GM23248 (cell line): ENCODE results near the gene GALM. TPM values are rescaled to one million over a fixed set of nuclear protein-coding genes. Genes with fewer than 3 reads are reported as not detected.
"Not testable (repeated sequence)": the region's sequence is repeated elsewhere in the genome, so short reads cannot be mapped to it uniquely, and the experiment has no call there.

ENCODE experiments used
- DNase-seq: peaks from one replicate; pipeline ENCODE4 v3.0.0-alpha.2; 2015
- H2AFZ ChIP-seq: fragments of 200-600 bp; sonication (generic); 2 replicates; pipeline ENCODE4 v1.6.1; 2016; ENCODE audit warnings: antibody characterized with exemption
- H3F3A ChIP-seq: fragments of 200-600 bp; sonication (generic); 2 replicates; pipeline ENCODE4 v1.6.1; 2016; ENCODE audit warnings: mild to moderate bottlenecking, antibody characterized with exemption, mixed run types; ENCODE audit not compliant: insufficient read depth
- H3K27ac ChIP-seq: fragments of 200-600 bp; sonication (generic); 2 replicates; pipeline ENCODE4 v1.5.1; 2016; ENCODE audit warnings: mild to moderate bottlenecking
- H3K27me3 ChIP-seq: fragments of 200-600 bp; sonication (generic); replicated peaks from 2 replicates; pipeline ENCODE4 v1.6.1; 2016; ENCODE audit warnings: mild to moderate bottlenecking; ENCODE audit not compliant: insufficient read depth
- H3K36me3 ChIP-seq: fragments of 200-600 bp; sonication (generic); 2 replicates; pipeline ENCODE4 v1.6.1; 2016; ENCODE audit warnings: low read depth, mild to moderate bottlenecking
- H3K4me1 ChIP-seq: fragments of 200-600 bp; sonication (generic); 2 replicates; pipeline ENCODE4 v1.6.1; 2016; ENCODE audit warnings: mild to moderate bottlenecking; ENCODE audit not compliant: insufficient read depth
- H3K4me2 ChIP-seq: fragments of 200-600 bp; sonication (generic); one replicate; pipeline ENCODE4 v1.6.1; 2016; ENCODE audit warnings: mild to moderate bottlenecking; ENCODE audit not compliant: unreplicated experiment
- H3K4me3 ChIP-seq: fragments of 200-600 bp; sonication (generic); 2 replicates; pipeline ENCODE4 v1.5.1; 2016; ENCODE audit warnings: mild to moderate bottlenecking
- H3K79me2 ChIP-seq: fragments of 200-600 bp; sonication (generic); 2 replicates; pipeline ENCODE4 v1.6.1; 2016; ENCODE audit warnings: mild to moderate bottlenecking; ENCODE audit not compliant: insufficient read depth
- H3K9ac ChIP-seq: fragments of 200-600 bp; sonication (generic); 2 replicates; pipeline ENCODE4 v1.6.1; 2016; ENCODE audit warnings: mild to moderate bottlenecking
- H3K9me2 ChIP-seq: fragments of 200-600 bp; sonication (generic); 2 replicates; pipeline ENCODE4 v1.6.1; 2016; ENCODE audit warnings: mixed run types, mild to moderate bottlenecking, moderate library complexity; ENCODE audit not compliant: insufficient read depth
- H3K9me3 ChIP-seq: fragments of 200-600 bp; sonication (generic); one replicate; pipeline ENCODE4 v1.6.1; 2017; ENCODE audit warnings: low read depth
- H4K20me1 ChIP-seq: fragments of 200-600 bp; sonication (generic); 2 replicates; pipeline ENCODE4 v1.6.0; 2016; ENCODE audit not compliant: insufficient read depth
- EZH2 ChIP-seq: fragments of 200-600 bp; sonication (generic); IDR thresholded peaks from 2 replicates; pipeline ENCODE4 v1.6.1; 2018; ENCODE audit warnings: antibody characterized with exemption, mild to moderate bottlenecking; ENCODE audit not compliant: insufficient read depth, poor library complexity, severe bottlenecking
- EZH2phosphoT487 ChIP-seq: fragments of 200-600 bp; sonication (generic); IDR thresholded peaks from 2 replicates; pipeline ENCODE4 v1.6.1; 2018; ENCODE audit warnings: antibody characterized with exemption, moderate library complexity, mild to moderate bottlenecking, low read depth; ENCODE audit not compliant: insufficient read depth
- WGBS, 2 experiments: methylation state at CpG; one replicate each; pipeline ENCODE4 v1.1.6; 2015 to 2017; ENCODE audit warnings: low lambda C conversion rate in 2 of 2, low coverage in 1 of 2; ENCODE audit errors: missing lambda C conversion rate in 2 of 2; 5-methylcytosine and 5-hydroxymethylcytosine counted together
- in situ Hi-C: fragments of 300-500 bp; cut with MboI; formaldehyde crosslinking; loops from 2 replicates; pipeline ENCODE4 v1.15.0; 2020
- polyA plus RNA-seq: library from polyadenylated mRNA; unstranded; fragments of >200 nt; fragmentation: Nextera tagmentation; extraction: Ambion mirVana; gene quantifications from 2 replicates; pipeline ENCODE4 v1.2.1, GENCODE V29; 2016
- total RNA-seq: library from RNA; depleted of rRNA; stranded (reverse); fragments of >200 nt; shearing (Covaris generic); gene quantifications from 2 replicates; pipeline ENCODE4 v1.2.3, GENCODE V29; 2014

Gene GALM
- total and polyA plus RNA-seq, 2 experiments from 2014 or later, result 7.6 to 10.8 TPM

DNA sequence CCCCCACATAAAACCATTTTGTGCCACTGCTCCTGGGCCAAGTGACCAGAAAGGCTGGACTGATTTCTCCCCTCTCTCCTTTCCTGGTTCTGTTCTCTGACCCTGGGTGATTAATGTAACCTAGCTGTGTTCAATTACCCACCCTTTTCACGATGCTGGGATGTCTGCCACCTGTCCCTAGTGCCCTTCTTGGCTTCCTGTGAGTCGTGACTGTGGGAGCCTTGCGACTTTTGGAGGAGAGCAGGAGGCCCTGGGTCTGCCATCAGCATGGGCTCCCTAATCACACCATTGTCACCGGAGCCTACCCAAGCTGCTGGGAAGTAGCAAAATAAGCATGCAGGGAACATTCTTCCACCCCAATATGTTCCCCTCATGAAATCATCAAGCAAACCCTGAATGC lies 47.0 kb downstream of the GALM start:
- TF ChIP-seq EZH2phosphoT487, result no peak
- no peak for TF ChIP-seq EZH2
- DNase-seq, result peak; percentile 39
- peaks cover 7% of the 10 kb centered on the region; the same call in 1 of the 2 replicates for H3K4me1 ChIP-seq

DNA sequence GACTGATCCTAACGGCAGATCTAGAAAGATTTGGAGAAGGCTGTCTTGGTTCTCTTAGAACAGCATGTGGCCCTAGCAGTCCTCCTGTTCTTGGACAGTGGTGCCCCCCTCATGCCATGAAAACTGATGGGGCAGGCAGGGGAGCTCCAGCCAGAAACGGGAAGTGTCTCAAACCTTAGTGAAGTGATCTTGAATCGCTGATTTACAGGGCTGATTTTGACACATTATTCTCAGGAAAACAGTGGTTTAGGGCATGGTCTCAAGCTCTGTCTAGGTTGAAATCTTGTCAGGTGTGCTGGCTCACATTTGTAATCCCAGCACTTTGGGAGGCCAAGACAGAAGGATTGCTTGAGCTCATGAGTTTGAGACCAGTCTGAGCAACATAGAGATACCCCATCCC lies 47.4 kb downstream of the GALM start:
- Histone ChIP-seq H3K79me2 (no peaks in the 10 kb centered on the region), H3K27ac (no peak overlapping the region), H3K9ac (no peak overlapping the region), H3K4me1 (peaks cover 7% of the 10 kb centered on the region; the same call in 1 of the 2 replicates), H3K4me3 (no peak overlapping the region), H3K9me2 (no peaks in the 10 kb centered on the region), H3K9me3 (no peaks in the 10 kb centered on the region), H4K20me1 (no peaks in the 10 kb centered on the region), H3K36me3 (no peaks in the 10 kb centered on the region), H3K27me3 (no peaks in the 10 kb centered on the region), H3F3A (no peaks in the 10 kb centered on the region), H3K4me2 (no peak overlapping the region), H2AFZ (no peak overlapping the region)
- no peak for TF ChIP-seq EZH2
- no peak for TF ChIP-seq EZH2phosphoT487
- DNase-seq, result no peak
- 66 to 68% methylated on average over 3 of the region's 3 CpGs for WGBS, 2 experiments
- in situ Hi-C loops, result loop anchor here (10.0 kb wide), 1 partner anchor 109 kb away; the partner anchor contains the start of gene HNRNPLL

More for the DNA sequence above, 47.0 kb downstream of the GALM start:
- 66 to 68% methylated on average over 4 of the region's 4 CpGs for WGBS, 2 experiments
- Histone ChIP-seq H3K36me3 (no peaks in the 10 kb centered on the region), H2AFZ (no peak overlapping the region), H3K4me2 (no peak overlapping the region), H3K4me3 (no peak overlapping the region), H3K9ac (no peak overlapping the region), H3F3A (no peaks in the 10 kb centered on the region), H3K27ac (no peak overlapping the region), H3K9me3 (no peaks in the 10 kb centered on the region), H3K79me2 (no peaks in the 10 kb centered on the region), H3K27me3 (no peaks in the 10 kb centered on the region), H4K20me1 (no peaks in the 10 kb centered on the region), H3K9me2 (no peaks in the 10 kb centered on the region)
- in situ Hi-C loops, result loop anchor here (10.0 kb wide), 1 partner anchor 108 kb away; the partner anchor contains the start of gene HNRNPLL

DNA sequence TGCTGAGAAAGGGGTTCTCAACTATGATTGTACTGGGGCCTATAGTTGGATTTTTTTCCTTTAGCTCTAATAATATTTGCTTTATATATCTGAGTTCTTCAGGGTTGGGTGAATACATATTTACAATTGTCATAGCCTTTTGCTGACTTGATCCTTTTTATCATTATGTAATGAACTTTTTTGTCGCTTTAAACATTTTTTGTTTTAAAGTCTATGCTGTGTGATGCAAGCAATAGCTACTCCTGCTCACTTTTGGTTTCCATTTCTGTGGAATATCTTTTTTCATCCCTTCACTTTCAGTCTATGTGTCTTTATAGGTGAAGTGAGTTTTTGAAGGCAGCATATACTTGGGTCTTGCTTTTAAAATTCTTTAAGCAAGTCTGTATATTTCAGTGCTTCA lies 49.0 kb downstream of the GALM start:
- H3K9ac ChIP-seq, H3K9me2 ChIP-seq, H3K27ac ChIP-seq, H4K20me1 ChIP-seq, H3K9me3 ChIP-seq, H3K4me2 ChIP-seq, H3K27me3 ChIP-seq, H3K79me2 ChIP-seq, H3F3A ChIP-seq, H3K4me3 ChIP-seq, H3K36me3 ChIP-seq, H2AFZ ChIP-seq, DNase-seq: not testable (repeated sequence)
- 88 to 95% methylated on average over 1 of the region's 1 CpG for WGBS, 2 experiments
- in situ Hi-C loops, result loop anchor here (10.0 kb wide), 1 partner anchor 110 kb away; the partner anchor contains the start of gene HNRNPLL
- H3K4me1 ChIP-seq, result peaks cover 10% of the 10 kb centered on the region

DNA sequence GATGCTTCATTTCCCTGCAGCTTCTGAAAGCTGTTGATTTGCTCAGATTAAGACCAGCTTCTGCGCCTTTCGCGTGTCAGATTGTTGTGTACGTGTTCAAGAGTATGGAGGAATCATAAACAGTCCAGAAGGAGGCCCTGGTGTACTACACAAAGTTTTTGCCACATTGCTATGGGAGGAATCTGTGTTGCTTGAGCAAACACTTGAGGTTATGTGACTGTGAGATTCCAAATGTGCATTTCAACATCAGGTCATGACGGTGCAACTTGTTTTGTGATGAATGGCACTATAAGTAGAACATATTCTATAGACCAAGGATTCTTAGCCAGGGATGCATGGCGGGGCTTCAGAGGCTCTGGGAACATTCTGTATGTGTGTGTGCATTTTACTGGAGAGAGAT lies 50.3 kb downstream of the GALM start:
- H3K9me3 ChIP-seq, result no peaks in the 10 kb centered on the region
- no peaks in the 10 kb centered on the region for H4K20me1 ChIP-seq
- H3K4me3 ChIP-seq, result no peak overlapping the region
- in situ Hi-C loops, result loop anchor here (10.0 kb wide), 1 partner anchor 111 kb away; the partner anchor contains the start of gene HNRNPLL
- no peaks in the 10 kb centered on the region for H3K27me3 ChIP-seq
- peaks cover 14% of the 10 kb centered on the region for H3F3A ChIP-seq
- TF ChIP-seq EZH2 (no peak), EZH2phosphoT487 (no peak)
- peak overlapping the region; percentile 50 for H3K27ac ChIP-seq
- H2AFZ ChIP-seq, result no peak overlapping the region
- 82% methylated on average over 6 of the region's 6 CpGs for WGBS, 2 experiments
- H3K4me1 ChIP-seq, result peaks cover 22% of the 10 kb centered on the region
- H3K9ac ChIP-seq, result peak overlapping the region; percentile 34; the same call in 1 of the 2 replicates
- no peak overlapping the region for H3K4me2 ChIP-seq
- no peaks in the 10 kb centered on the region for H3K9me2 ChIP-seq
- no peaks in the 10 kb centered on the region for H3K79me2 ChIP-seq
- no peaks in the 10 kb centered on the region for H3K36me3 ChIP-seq
- peak; percentile 73 for DNase-seq

DNA sequence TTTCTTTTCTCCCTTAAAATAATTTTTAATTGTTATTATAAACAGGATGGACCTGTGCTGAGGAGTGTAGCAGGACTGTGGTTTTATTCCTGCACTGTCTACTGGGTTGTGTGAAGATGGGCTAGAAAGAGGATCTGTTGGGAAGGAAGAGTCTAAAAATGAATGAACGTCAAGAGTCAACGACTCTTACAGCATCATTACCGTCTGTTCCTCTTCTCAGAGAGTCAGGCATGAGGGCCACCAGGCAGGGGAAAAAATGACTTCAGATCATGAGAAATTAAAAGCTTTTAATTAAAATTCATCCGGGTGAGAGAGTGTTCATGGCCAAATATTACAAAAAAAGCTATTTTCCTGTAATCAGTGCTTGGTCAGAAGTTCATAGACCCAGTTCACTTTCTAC lies 52.7 kb downstream of the GALM start:
- H3K27me3 ChIP-seq, result no peaks in the 10 kb centered on the region
- no peaks in the 10 kb centered on the region for H3K36me3 ChIP-seq
- no peaks in the 10 kb centered on the region for H3K9me2 ChIP-seq
- no peak overlapping the region for H3K27ac ChIP-seq
- H3K9ac ChIP-seq, result no peak overlapping the region
- no peak overlapping the region for H2AFZ ChIP-seq
- no peaks in the 10 kb centered on the region for H4K20me1 ChIP-seq
- TF ChIP-seq EZH2phosphoT487 (no peak), EZH2 (no peak)
- peaks cover 17% of the 10 kb centered on the region for H3F3A ChIP-seq
- in situ Hi-C loops, result loop anchor here (10.0 kb wide), 1 partner anchor 114 kb away; the partner anchor contains the start of gene HNRNPLL
- DNase-seq, result no peak
- H3K4me2 ChIP-seq, result no peak overlapping the region
- no peaks in the 10 kb centered on the region for H3K79me2 ChIP-seq
- peaks cover 26% of the 10 kb centered on the region for H3K4me1 ChIP-seq
- no peaks in the 10 kb centered on the region for H3K9me3 ChIP-seq
- 97% methylated on average over 4 of the region's 4 CpGs for WGBS, 2 experiments
- no peak overlapping the region for H3K4me3 ChIP-seq
